ENCODE measurements around the gene MRPL17. TPM values are rescaled to one million over a fixed set of nuclear protein-coding genes. Genes with fewer than 3 reads are reported as not detected.
A peak's percentile ranks its signal among the peaks of the same experiment; 100 is the strongest.

The MRPL17 gene
- total RNA-seq, 4 donors from 2014 or later = 9.3 to 62.9 (median 14.2) TPM

DNA sequence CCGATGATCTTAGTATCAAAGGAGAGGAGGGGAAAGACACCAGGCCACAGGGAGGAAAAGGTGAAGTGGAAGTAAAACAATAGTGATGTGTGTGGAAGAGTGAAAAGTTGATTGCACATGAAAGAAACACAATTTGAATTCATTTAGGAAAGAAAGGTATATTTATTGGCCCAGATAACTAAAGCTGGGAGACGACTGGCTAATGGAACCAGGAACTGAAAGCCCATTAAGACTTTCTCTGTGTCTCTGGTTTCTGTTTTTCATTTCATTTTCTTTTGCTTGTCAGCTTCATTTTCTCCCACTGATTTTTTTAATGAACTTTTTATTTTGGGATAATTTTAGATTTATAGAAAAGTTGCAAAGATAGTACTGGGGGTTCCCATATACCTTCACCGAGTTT is 22.4 kb downstream of the MRPL17 start:
- 85 to 86% methylated on average over 3 of the region's 3 CpGs for WGBS, 2 donors (ENCODE audit: low coverage in 1 of 2)
- H3K27me3 ChIP-seq = peaks cover 19% of the 10 kb centered on the region
- in situ Hi-C loops (cut with MboI; ENCODE audit: low pct_ligation_motif_present in 1 of 4, low pct_unique_long_range_greater_than_20kb in 1 of 4, low sequenced_read_pairs in 3 of 4) = no loop called here
- no peak for DNase-seq
- H3K4me3 ChIP-seq = no peak overlapping the region
- H3K27ac ChIP-seq = no peak overlapping the region
- H3K36me3 ChIP-seq = no peaks in the 10 kb centered on the region
- no peaks in the 10 kb centered on the region for H3K9me3 ChIP-seq
- TF ChIP-seq POLR2AphosphoS5 (IDR thresholded peaks at IDR 0.05) (no peak), POLR2A (IDR thresholded peaks at IDR 0.05) (no peak), EP300 (IDR thresholded peaks at IDR 0.05; ENCODE audit: low read depth) (no peak)
- TF ChIP-seq, protein P1, sequence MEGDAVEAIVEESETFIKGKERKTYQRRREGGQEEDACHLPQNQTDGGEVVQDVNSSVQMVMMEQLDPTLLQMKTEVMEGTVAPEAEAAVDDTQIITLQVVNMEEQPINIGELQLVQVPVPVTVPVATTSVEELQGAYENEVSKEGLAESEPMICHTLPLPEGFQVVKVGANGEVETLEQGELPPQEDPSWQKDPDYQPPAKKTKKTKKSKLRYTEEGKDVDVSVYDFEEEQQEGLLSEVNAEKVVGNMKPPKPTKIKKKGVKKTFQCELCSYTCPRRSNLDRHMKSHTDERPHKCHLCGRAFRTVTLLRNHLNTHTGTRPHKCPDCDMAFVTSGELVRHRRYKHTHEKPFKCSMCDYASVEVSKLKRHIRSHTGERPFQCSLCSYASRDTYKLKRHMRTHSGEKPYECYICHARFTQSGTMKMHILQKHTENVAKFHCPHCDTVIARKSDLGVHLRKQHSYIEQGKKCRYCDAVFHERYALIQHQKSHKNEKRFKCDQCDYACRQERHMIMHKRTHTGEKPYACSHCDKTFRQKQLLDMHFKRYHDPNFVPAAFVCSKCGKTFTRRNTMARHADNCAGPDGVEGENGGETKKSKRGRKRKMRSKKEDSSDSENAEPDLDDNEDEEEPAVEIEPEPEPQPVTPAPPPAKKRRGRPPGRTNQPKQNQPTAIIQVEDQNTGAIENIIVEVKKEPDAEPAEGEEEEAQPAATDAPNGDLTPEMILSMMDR (IDR thresholded peaks at IDR 0.05) = no peak
- intact Hi-C loops (cut with DNase I; ENCODE audit: low total_unique reads) = no loop called here
- H3K4me1 ChIP-seq = peaks cover 0 to 11% (median 5%) of the 10 kb centered on the region in 4 donors

DNA sequence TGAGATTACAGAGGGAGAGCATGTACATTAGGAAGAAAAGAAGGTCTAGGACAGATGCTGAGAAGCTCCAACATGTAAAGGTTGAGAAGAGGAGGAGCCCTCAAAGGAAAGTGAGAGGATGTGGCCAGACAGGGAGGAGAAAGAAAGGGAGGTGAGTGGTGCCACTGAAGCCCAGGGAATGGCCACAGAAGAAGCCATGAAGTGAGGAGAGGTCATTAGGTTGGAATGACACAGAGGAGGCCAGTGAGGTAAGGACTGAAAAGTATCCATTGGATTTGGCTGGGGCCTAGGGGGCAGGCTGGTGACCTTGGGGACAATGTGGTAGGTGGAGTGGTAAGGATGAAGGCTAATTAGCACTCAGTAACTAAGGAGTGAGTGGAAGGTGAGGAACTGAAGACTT is 24.5 kb downstream of the MRPL17 start:
- in situ Hi-C loops (cut with MboI; ENCODE audit: low pct_ligation_motif_present in 1 of 4, low pct_unique_long_range_greater_than_20kb in 1 of 4, low sequenced_read_pairs in 3 of 4) (no loop called here), intact Hi-C loops (cut with DNase I; ENCODE audit: low total_unique reads) (no loop called here)

DNA sequence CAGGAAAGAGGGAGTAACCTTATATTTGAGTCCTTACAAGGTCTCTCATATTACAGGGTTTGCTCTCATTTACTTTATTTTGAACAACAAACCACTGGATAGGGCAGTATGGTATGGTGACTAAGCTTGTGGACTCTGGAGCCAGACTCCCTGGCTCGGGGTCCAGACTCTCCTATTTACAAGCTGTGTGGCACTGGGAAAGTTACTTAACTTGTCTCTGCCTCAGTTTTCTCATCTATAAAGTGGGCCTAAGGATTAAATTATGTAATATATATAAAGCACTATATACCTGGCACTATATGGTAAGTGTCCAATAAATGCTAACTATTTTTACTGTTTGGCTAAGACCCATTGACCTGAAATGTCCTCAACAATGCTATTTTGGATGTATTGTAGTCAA is 25.8 kb downstream of the MRPL17 start:
- in situ Hi-C loops (cut with MboI; ENCODE audit: low pct_ligation_motif_present in 1 of 4, low pct_unique_long_range_greater_than_20kb in 1 of 4, low sequenced_read_pairs in 3 of 4) = no loop called here
- H3K36me3 ChIP-seq = no peaks in the 10 kb centered on the region
- H3K27ac ChIP-seq = no peak overlapping the region
- no peaks in the 10 kb centered on the region for H3K9me3 ChIP-seq
- peaks cover 0 to 11% (median 5%) of the 10 kb centered on the region in 4 donors for H3K4me1 ChIP-seq
- H3K4me3 ChIP-seq = no peak overlapping the region
- TF ChIP-seq, protein P1 (IDR thresholded peaks at IDR 0.05) = no peak
- TF ChIP-seq EP300 (IDR thresholded peaks at IDR 0.05; ENCODE audit: low read depth) = no peak
- no peak for TF ChIP-seq POLR2A (IDR thresholded peaks at IDR 0.05)
- no peak for TF ChIP-seq POLR2AphosphoS5 (IDR thresholded peaks at IDR 0.05)
- 30% methylated on average over 1 of the region's 1 CpG; no CpG with 5 or more reads in 1 of the 2 donors for WGBS, 2 donors (ENCODE audit: low coverage in 1 of 2)
- intact Hi-C loops (cut with DNase I; ENCODE audit: low total_unique reads) = no loop called here
- H3K27me3 ChIP-seq = peaks cover 27% of the 10 kb centered on the region
- no peak for DNase-seq

More for the DNA sequence above, 24.5 kb downstream of the MRPL17 start:
- peaks cover 27% of the 10 kb centered on the region for H3K27me3 ChIP-seq
- no peaks in the 10 kb centered on the region for H3K9me3 ChIP-seq
- TF ChIP-seq POLR2AphosphoS5 (IDR thresholded peaks at IDR 0.05) = no peak
- no peak for TF ChIP-seq POLR2A (IDR thresholded peaks at IDR 0.05)
- no peak for TF ChIP-seq EP300 (IDR thresholded peaks at IDR 0.05; ENCODE audit: low read depth)
- TF ChIP-seq, protein P1 (IDR thresholded peaks at IDR 0.05) = no peak
- no peak overlapping the region for H3K27ac ChIP-seq
- no peak overlapping the region for H3K4me3 ChIP-seq
- H3K4me1 ChIP-seq = peaks cover 0 to 11% (median 6%) of the 10 kb centered on the region in 4 donors
- no peak for DNase-seq
- no peaks in the 10 kb centered on the region for H3K36me3 ChIP-seq

DNA sequence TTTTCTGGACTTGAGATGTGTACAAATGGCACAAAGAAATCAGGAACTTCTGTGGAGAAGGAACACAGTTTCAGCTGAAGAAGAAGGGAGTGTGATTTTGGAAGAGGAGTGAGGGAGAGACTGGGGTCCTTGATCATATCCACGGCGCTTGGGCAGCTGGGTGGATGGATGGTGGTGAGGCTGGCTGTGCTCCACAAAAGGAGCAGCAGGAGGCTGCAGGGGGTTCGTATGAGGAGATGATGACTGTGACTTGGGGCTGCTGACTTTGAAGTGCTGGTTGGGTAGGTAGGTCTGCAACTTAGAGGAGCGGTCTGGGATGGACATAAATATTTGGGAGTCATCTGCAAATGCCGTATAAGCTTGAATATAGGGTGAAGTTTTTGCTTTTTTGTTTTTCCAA is 26.2 kb downstream of the MRPL17 start:
- 70 to 80% methylated on average over 2 to 5 of the region's 5 CpGs for WGBS, 2 donors (ENCODE audit: low coverage in 1 of 2)
- in situ Hi-C loops (cut with MboI; ENCODE audit: low pct_ligation_motif_present in 1 of 4, low pct_unique_long_range_greater_than_20kb in 1 of 4, low sequenced_read_pairs in 3 of 4) (no loop called here), intact Hi-C loops (cut with DNase I; ENCODE audit: low total_unique reads) (no loop called here)
- Histone ChIP-seq H3K27ac (peak overlapping the region; percentile 74 to 82 (median 80)), H3K9me3 (no peaks in the 10 kb centered on the region), H3K36me3 (no peaks in the 10 kb centered on the region), H3K4me3 (no peak overlapping the region), H3K4me1 (peaks cover 0 to 11% (median 5%) of the 10 kb centered on the region in 4 donors), H3K27me3 (peaks cover 27% of the 10 kb centered on the region)
- TF ChIP-seq POLR2AphosphoS5 (IDR thresholded peaks at IDR 0.05) (no peak), EP300 (IDR thresholded peaks at IDR 0.05; ENCODE audit: low read depth) (no peak)
- TF ChIP-seq, protein P1 (IDR thresholded peaks at IDR 0.05) = no peak
- no peak for DNase-seq

Measured in transverse colon (tissue), 4 donors.